ENCODE measurements around the gene PRSS1.

PRSS1 gene

GRCh38 chr7:142787034-142787768 is 37.9 kb downstream of the PRSS1 start:
- Histone ChIP-seq H3K36me3 (ENCODE audit: insufficient read depth, low read length) (no peaks in the 10 kb centered on the region), H3K4me3 (ENCODE audit: low read depth, low read length) (no peak overlapping the region), H3K4me1 (ENCODE audit: control insufficient read depth, insufficient read depth, low read length, unreplicated experiment) (no peaks in the 10 kb centered on the region), H3K27me3 (ENCODE audit: insufficient read depth, low read length) (peaks cover 22% of the 10 kb centered on the region), H2AFZ (ENCODE audit: low read length, unreplicated experiment) (no peak overlapping the region), H3K79me2 (ENCODE audit: control insufficient read depth, insufficient read depth, low read length, unreplicated experiment) (no peaks in the 10 kb centered on the region), H3K27ac (ENCODE audit: low read depth, low read length) (no peak overlapping the region)

DNA sequence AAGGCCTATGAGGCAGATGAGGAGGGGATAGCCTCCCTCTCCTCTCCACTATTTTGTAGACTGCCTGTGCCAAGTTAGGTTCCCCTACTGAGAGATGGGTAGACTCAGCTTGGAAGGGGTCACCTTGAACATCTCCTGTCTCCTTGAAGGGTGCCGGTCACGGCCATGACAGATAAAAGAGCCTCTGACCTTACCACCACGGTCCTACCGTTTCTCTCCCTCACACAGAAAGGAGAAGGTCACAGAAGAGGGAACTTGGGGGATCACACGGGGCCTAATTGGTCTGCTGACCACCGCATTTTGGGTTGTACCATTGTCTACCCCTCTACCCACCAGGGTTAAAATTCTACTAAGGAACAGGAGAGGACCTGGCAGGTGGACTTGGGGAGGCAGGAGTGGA is 38.5 kb downstream of the PRSS1 start:
- H3K4me1 ChIP-seq (ENCODE audit: control insufficient read depth, insufficient read depth, low read length, unreplicated experiment), result no peaks in the 10 kb centered on the region

DNA sequence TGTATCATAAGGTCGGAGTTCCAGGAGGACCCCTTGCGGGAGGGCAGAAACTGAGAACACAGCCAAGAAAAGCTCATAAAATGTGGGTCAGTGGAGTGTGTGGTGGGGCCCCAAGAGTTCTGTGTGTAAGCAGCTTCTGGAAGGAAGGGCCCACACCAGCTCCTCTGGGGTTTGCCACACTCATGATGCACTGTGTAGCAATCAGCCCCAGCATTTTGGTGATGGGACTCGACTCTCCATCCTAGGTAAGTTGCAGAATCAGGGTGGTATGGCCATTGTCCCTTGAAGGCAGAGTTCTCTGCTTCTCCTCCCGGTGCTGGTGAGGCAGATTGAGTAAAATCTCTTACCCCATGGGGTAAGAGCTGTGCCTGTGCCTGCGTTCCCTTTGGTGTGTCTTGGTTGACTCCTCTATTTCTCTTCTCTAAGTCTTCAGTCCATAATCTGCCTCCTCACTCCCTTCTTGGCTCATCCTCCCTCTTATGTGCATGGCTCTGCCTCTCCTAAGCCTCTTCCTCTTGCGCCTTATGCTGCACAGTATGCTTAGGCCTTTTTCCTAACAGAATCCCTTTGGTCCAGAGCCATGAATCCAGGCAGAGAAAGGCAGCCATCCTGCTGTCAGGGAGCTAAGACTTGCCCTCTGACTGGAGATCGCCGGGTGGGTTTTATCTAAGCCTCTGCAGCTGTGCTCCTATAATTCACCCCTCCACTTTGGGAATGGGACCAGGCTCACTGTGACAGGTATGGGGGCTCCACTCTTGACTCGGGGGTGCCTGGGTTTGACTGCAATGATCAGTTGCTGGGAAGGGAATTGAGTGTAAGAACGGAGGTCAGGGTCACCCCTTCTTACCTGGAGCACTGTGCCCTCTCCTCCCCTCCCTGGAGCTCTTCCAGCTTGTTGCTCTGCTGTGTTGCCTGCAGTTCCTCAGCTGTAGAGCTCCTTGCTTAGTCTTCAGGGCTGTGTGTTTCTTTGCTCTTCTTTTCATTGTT is 39.3 kb downstream of the PRSS1 start:
- Histone ChIP-seq H3K36me3 (ENCODE audit: insufficient read depth, low read length) (no peaks in the 10 kb centered on the region), H3K4me1 (ENCODE audit: control insufficient read depth, insufficient read depth, low read length, unreplicated experiment) (no peaks in the 10 kb centered on the region), H2AFZ (ENCODE audit: low read length, unreplicated experiment) (no peak overlapping the region), H3K79me2 (ENCODE audit: control insufficient read depth, insufficient read depth, low read length, unreplicated experiment) (no peaks in the 10 kb centered on the region), H3K27me3 (ENCODE audit: insufficient read depth, low read length) (peaks cover 34% of the 10 kb centered on the region), H3K27ac (ENCODE audit: low read depth, low read length) (no peak overlapping the region), H3K4me3 (ENCODE audit: low read depth, low read length) (no peak overlapping the region)

More for the DNA sequence above, 38.5 kb downstream of the PRSS1 start:
- Histone ChIP-seq H3K4me3 (ENCODE audit: low read depth, low read length) (no peak overlapping the region), H3K36me3 (ENCODE audit: insufficient read depth, low read length) (no peaks in the 10 kb centered on the region), H3K79me2 (ENCODE audit: control insufficient read depth, insufficient read depth, low read length, unreplicated experiment) (no peaks in the 10 kb centered on the region), H3K27ac (ENCODE audit: low read depth, low read length) (no peak overlapping the region), H2AFZ (ENCODE audit: low read length, unreplicated experiment) (no peak overlapping the region), H3K27me3 (ENCODE audit: insufficient read depth, low read length) (peaks cover 26% of the 10 kb centered on the region)

- no peak overlapping the region for H3K27ac ChIP-seq (ENCODE audit: low read depth, low read length)
- H3K4me1 ChIP-seq (ENCODE audit: control insufficient read depth, insufficient read depth, low read length, unreplicated experiment), result no peaks in the 10 kb centered on the region
Observed at GRCh38 chr7:142789441-142789840, 40.2 kb downstream of the PRSS1 start.

GRCh38 chr7:142790056-142790455 is 40.8 kb downstream of the PRSS1 start:
- no peaks in the 10 kb centered on the region for H3K36me3 ChIP-seq (ENCODE audit: insufficient read depth, low read length)
- no peak overlapping the region for H2AFZ ChIP-seq (ENCODE audit: low read length, unreplicated experiment)
- H3K27ac ChIP-seq (ENCODE audit: low read depth, low read length), result no peak overlapping the region
- H3K27me3 ChIP-seq (ENCODE audit: insufficient read depth, low read length), result peaks cover 49% of the 10 kb centered on the region
- H3K4me3 ChIP-seq (ENCODE audit: low read depth, low read length), result no peak overlapping the region
- H3K79me2 ChIP-seq (ENCODE audit: control insufficient read depth, insufficient read depth, low read length, unreplicated experiment), result no peaks in the 10 kb centered on the region
- H3K4me1 ChIP-seq (ENCODE audit: control insufficient read depth, insufficient read depth, low read length, unreplicated experiment), result no peaks in the 10 kb centered on the region

More at GRCh38 chr7:142789441-142789840, 40.2 kb downstream of the PRSS1 start:
- Histone ChIP-seq H2AFZ (ENCODE audit: low read length, unreplicated experiment) (no peak overlapping the region), H3K4me3 (ENCODE audit: low read depth, low read length) (no peak overlapping the region), H3K27me3 (ENCODE audit: insufficient read depth, low read length) (peaks cover 43% of the 10 kb centered on the region), H3K79me2 (ENCODE audit: control insufficient read depth, insufficient read depth, low read length, unreplicated experiment) (no peaks in the 10 kb centered on the region), H3K36me3 (ENCODE audit: insufficient read depth, low read length) (no peaks in the 10 kb centered on the region)

DNA sequence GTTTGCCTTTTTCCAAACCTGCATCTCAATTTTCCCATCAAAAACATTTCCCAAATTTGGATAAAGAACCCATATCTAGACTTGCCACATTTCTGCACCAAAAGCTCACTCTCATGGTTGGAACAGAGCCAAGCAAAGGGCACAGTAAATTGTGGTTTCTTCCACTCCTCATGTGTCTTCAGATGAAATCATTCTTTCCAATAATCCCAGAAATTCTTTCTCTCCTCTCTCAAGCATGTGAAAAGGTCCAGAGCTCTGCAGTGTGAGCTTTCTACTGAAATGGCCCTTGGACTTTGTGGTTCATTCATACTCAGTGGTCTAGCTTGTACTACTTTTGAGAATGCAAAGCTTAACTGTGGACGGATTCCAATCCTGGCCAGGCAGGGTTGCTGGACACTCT is 41.3 kb downstream of the PRSS1 start:
- Histone ChIP-seq H2AFZ (ENCODE audit: low read length, unreplicated experiment) (no peak overlapping the region), H3K27me3 (ENCODE audit: insufficient read depth, low read length) (peaks cover 54% of the 10 kb centered on the region), H3K79me2 (ENCODE audit: control insufficient read depth, insufficient read depth, low read length, unreplicated experiment) (no peaks in the 10 kb centered on the region), H3K4me1 (ENCODE audit: control insufficient read depth, insufficient read depth, low read length, unreplicated experiment) (no peaks in the 10 kb centered on the region), H3K36me3 (ENCODE audit: insufficient read depth, low read length) (no peaks in the 10 kb centered on the region), H3K4me3 (ENCODE audit: low read depth, low read length) (no peak overlapping the region), H3K27ac (ENCODE audit: low read depth, low read length) (no peak overlapping the region)

GRCh38 chr7:142791502-142791901 is 42.2 kb downstream of the PRSS1 start:
- Histone ChIP-seq H3K27ac (ENCODE audit: low read depth, low read length) (no peak overlapping the region), H3K4me1 (ENCODE audit: control insufficient read depth, insufficient read depth, low read length, unreplicated experiment) (no peaks in the 10 kb centered on the region), H3K79me2 (ENCODE audit: control insufficient read depth, insufficient read depth, low read length, unreplicated experiment) (no peaks in the 10 kb centered on the region), H3K27me3 (ENCODE audit: insufficient read depth, low read length) (peaks cover 63% of the 10 kb centered on the region), H3K4me3 (ENCODE audit: low read depth, low read length) (no peak overlapping the region), H3K36me3 (ENCODE audit: insufficient read depth, low read length) (no peaks in the 10 kb centered on the region), H2AFZ (ENCODE audit: low read length, unreplicated experiment) (no peak overlapping the region)

DNA sequence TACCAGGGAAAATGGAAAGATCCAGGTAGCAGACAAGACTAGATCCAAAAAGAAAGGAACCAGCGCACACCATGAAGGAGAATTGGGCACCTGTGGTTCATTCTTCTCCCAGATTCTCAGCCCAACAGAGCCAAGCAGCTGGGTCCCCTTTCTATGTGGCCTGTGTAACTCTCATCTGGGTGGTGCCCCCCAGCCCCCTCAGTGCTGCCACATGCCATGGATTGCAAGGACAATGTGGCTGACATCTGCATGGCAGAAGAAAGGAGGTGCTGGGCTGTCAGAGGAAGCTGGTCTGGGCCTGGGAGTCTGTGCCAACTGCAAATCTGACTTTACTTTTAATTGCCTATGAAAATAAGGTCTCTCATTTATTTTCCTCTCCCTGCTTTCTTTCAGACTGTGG is 42.9 kb downstream of the PRSS1 start:
- no peaks in the 10 kb centered on the region for H3K79me2 ChIP-seq (ENCODE audit: control insufficient read depth, insufficient read depth, low read length, unreplicated experiment)
- no peak overlapping the region for H3K27ac ChIP-seq (ENCODE audit: low read depth, low read length)
- no peaks in the 10 kb centered on the region for H3K36me3 ChIP-seq (ENCODE audit: insufficient read depth, low read length)
- H2AFZ ChIP-seq (ENCODE audit: low read length, unreplicated experiment), result no peak overlapping the region
- H3K4me3 ChIP-seq (ENCODE audit: low read depth, low read length), result no peak overlapping the region
- H3K4me1 ChIP-seq (ENCODE audit: control insufficient read depth, insufficient read depth, low read length, unreplicated experiment), result no peaks in the 10 kb centered on the region
- peaks cover 70% of the 10 kb centered on the region for H3K27me3 ChIP-seq (ENCODE audit: insufficient read depth, low read length)

DNA sequence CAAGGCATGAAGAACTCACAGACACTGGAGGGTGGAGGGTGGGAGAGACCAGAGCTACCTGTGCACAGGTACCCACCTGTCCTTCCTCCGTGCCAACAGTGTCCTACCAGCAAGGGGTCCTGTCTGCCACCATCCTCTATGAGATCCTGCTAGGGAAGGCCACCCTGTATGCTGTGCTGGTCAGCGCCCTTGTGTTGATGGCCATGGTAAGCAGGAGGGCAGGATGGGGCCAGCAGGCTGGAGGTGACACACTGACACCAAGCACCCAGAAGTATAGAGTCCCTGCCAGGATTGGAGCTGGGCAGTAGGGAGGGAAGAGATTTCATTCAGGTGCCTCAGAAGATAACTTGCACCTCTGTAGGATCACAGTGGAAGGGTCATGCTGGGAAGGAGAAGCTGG is 43.3 kb downstream of the PRSS1 start:
- H3K4me3 ChIP-seq (ENCODE audit: low read depth, low read length), result no peak overlapping the region
- H3K4me1 ChIP-seq (ENCODE audit: control insufficient read depth, insufficient read depth, low read length, unreplicated experiment), result no peaks in the 10 kb centered on the region
- peaks cover 74% of the 10 kb centered on the region for H3K27me3 ChIP-seq (ENCODE audit: insufficient read depth, low read length)
- H3K27ac ChIP-seq (ENCODE audit: low read depth, low read length), result no peak overlapping the region
- H2AFZ ChIP-seq (ENCODE audit: low read length, unreplicated experiment), result no peak overlapping the region
- no peaks in the 10 kb centered on the region for H3K36me3 ChIP-seq (ENCODE audit: insufficient read depth, low read length)
- H3K79me2 ChIP-seq (ENCODE audit: control insufficient read depth, insufficient read depth, low read length, unreplicated experiment), result no peaks in the 10 kb centered on the region

GRCh38 chr7:142793156-142793555 is 43.9 kb downstream of the PRSS1 start:
- Histone ChIP-seq H3K36me3 (ENCODE audit: insufficient read depth, low read length) (no peaks in the 10 kb centered on the region), H3K27ac (ENCODE audit: low read depth, low read length) (no peak overlapping the region), H3K27me3 (ENCODE audit: insufficient read depth, low read length) (peaks cover 80% of the 10 kb centered on the region), H3K79me2 (ENCODE audit: control insufficient read depth, insufficient read depth, low read length, unreplicated experiment) (no peaks in the 10 kb centered on the region), H3K4me1 (ENCODE audit: control insufficient read depth, insufficient read depth, low read length, unreplicated experiment) (no peaks in the 10 kb centered on the region), H2AFZ (ENCODE audit: low read length, unreplicated experiment) (no peak overlapping the region), H3K4me3 (ENCODE audit: low read depth, low read length) (no peak overlapping the region)

All from ACC112 (cell line).